GM12878 (cell line): Measurements from ENCODE around the gene PAK5. TPM values are rescaled to one million over a fixed set of nuclear protein-coding genes. Genes with fewer than 3 reads are reported as not detected.

ENCODE experiments used
- ATF7 ChIP-seq: fragments of 450-650 bp; IDR thresholded peaks from 2 replicates; pipeline ENCODE4 v1.6.1; 2016; ENCODE audit warnings: low read depth, mild to moderate bottlenecking
- CEBPB ChIP-seq, 2 experiments: fragments of 150-350 bp in 1 of 2; IDR thresholded peaks; 2 replicates each; pipeline ENCODE4 v1.6.1; 2012 to 2014; ENCODE audit warnings: low read depth in 2 of 2, low read length in 2 of 2, borderline replicate concordance in 1 of 2, inconsistent platforms in 1 of 2
- CEBPZ ChIP-seq: fragments of 150-350 bp; IDR thresholded peaks from 2 replicates; pipeline ENCODE4 v1.6.1; 2016; ENCODE audit warnings: low read depth, low read length
- CHD1 ChIP-seq: IDR thresholded peaks from 2 replicates; pipeline ENCODE4 v1.6.1; 2012; ENCODE audit warnings: low read depth, low read length, improper control_type of control experiment
- CREB1 ChIP-seq: IDR thresholded peaks from 2 replicates; pipeline ENCODE4 v1.6.1; 2012; ENCODE audit warnings: low read depth, mild to moderate bottlenecking, inconsistent platforms
- EP300 ChIP-seq, 2 experiments: fragments of 150-350 bp in 1 of 2; IDR thresholded peaks; 2 replicates each; pipeline ENCODE4 v1.6.1; 2011 to 2012; ENCODE audit warnings: low read depth in 2 of 2, low read length in 2 of 2, borderline replicate concordance in 1 of 2, improper control_type of control experiment in 1 of 2, inconsistent platforms in 1 of 2; ENCODE audit not compliant: control insufficient read depth in 1 of 2
- IKZF1 ChIP-seq: fragments of 450-650 bp; conservative IDR thresholded peaks from 2 replicates; pipeline ENCODE4 v1.6.1; 2017; ENCODE audit warnings: antibody characterized with exemption, mild to moderate bottlenecking
- KAT2A ChIP-seq: conservative IDR thresholded peaks from 2 replicates; pipeline ENCODE4 v1.6.1; 2011; ENCODE audit warnings: low read depth, low read length; ENCODE audit not compliant: control insufficient read depth
- MEF2B ChIP-seq: fragments of 450-650 bp; IDR thresholded peaks from 2 replicates; pipeline ENCODE4 v1.6.1; 2018; ENCODE audit warnings: mild to moderate bottlenecking, moderate library complexity; ENCODE audit not compliant: partially characterized antibody, poor library complexity, severe bottlenecking
- MTA2 ChIP-seq: fragments of 450-650 bp; IDR thresholded peaks from 2 replicates; pipeline ENCODE4 v1.6.1; 2016; ENCODE audit warnings: low read depth, mild to moderate bottlenecking, moderate library complexity
- NFXL1 ChIP-seq: fragments of 450-650 bp; IDR thresholded peaks from 2 replicates; pipeline ENCODE4 v1.6.1; 2017; ENCODE audit warnings: antibody characterized with exemption, mild to moderate bottlenecking, borderline replicate concordance
- NRF1 ChIP-seq: conservative IDR thresholded peaks from 2 replicates; pipeline ENCODE4 v1.6.1; 2011; ENCODE audit warnings: mild to moderate bottlenecking, low read depth, low read length, improper control_type of control experiment
- PAX5 ChIP-seq: IDR thresholded peaks from 2 replicates; pipeline ENCODE4 v1.6.1; 2011; ENCODE audit warnings: low read depth, low read length, borderline replicate concordance
- SKIL ChIP-seq: fragments of 450-650 bp; IDR thresholded peaks from 2 replicates; pipeline ENCODE4 v1.6.1; 2017; ENCODE audit warnings: mild to moderate bottlenecking, low read depth, inconsistent platforms; ENCODE audit not compliant: poor library complexity, severe bottlenecking
- STAT1 ChIP-seq: fragments of 450-650 bp; conservative IDR thresholded peaks from 2 replicates; pipeline ENCODE4 v1.6.1; 2014; ENCODE audit warnings: antibody characterized with exemption, mild to moderate bottlenecking
- SUZ12 ChIP-seq: fragments of 200-600 bp; sonication (generic); IDR thresholded peaks from one replicate; pipeline ENCODE4 v1.6.1; 2018; ENCODE audit warnings: antibody characterized with exemption, mild to moderate bottlenecking; ENCODE audit not compliant: unreplicated experiment
- ZNF274 ChIP-seq: IDR thresholded peaks from one replicate; pipeline ENCODE4 v1.8.0; 2011; ENCODE audit not compliant: insufficient read length, insufficient read depth
- polyA plus RNA-seq, 11 experiments: library from polyadenylated mRNA; depleted of rRNA in 4 of 11; unstranded in 6 of 11; stranded (reverse) in 5 of 11; fragments of >200 nt; fragmentation: Nextera tagmentation in 4 of 11; fragmentation: Illumina TruSeq in 1 of 11; extraction: Ambion mirVana in 4 of 11; extraction: Trizol in 1 of 11; gene quantifications; 1 replicate in 1 of 11; 2 replicates in 10 of 11; pipeline versions ENCODE4 v1.2.1 to v1.2.3, GENCODE V29; 2011 to 2016; ENCODE audit warnings: inconsistent platforms in 2 of 11, missing spikeins in 2 of 11, low read depth in 1 of 11
- total RNA-seq, 4 experiments: library from RNA; depleted of rRNA in 3 of 4; stranded (reverse); fragments of >200 nt in 3 of 4; fragmentation: Illumina TruSeq in 1 of 4; extraction: Trizol in 1 of 4; gene quantifications; 2 replicates each; pipeline versions ENCODE4 v1.2.1 to v1.2.3, GENCODE V29; 2013 to 2021
- TF ChIP-seq, protein P1 (sequence below): IDR thresholded peaks from 2 replicates; pipeline ENCODE4 v1.6.1; 2011; ENCODE audit warnings: mild to moderate bottlenecking, low read depth, low read length, moderate library complexity; ENCODE audit not compliant: insufficient replicate concordance
- TF ChIP-seq, protein P2 (sequence below): fragments of 450-650 bp; IDR thresholded peaks from 2 replicates; pipeline ENCODE4 v1.6.1; 2017; ENCODE audit warnings: mild to moderate bottlenecking, moderate library complexity

The PAK5 gene
- total and polyA plus RNA-seq, 10 of the 15 experiments (the other 5 are each of a cell fraction or from before 2014, with no cell fraction given), result not detected

GRCh38 chr20:9615766-9616454, 223.0 kb downstream of the PAK5 start (continued):
- no peak for TF ChIP-seq KAT2A
- peak; percentile 14 for TF ChIP-seq MEF2B
- TF ChIP-seq IKZF1, result peak; percentile 48
- TF ChIP-seq SKIL, result no peak
- TF ChIP-seq, protein P1, sequence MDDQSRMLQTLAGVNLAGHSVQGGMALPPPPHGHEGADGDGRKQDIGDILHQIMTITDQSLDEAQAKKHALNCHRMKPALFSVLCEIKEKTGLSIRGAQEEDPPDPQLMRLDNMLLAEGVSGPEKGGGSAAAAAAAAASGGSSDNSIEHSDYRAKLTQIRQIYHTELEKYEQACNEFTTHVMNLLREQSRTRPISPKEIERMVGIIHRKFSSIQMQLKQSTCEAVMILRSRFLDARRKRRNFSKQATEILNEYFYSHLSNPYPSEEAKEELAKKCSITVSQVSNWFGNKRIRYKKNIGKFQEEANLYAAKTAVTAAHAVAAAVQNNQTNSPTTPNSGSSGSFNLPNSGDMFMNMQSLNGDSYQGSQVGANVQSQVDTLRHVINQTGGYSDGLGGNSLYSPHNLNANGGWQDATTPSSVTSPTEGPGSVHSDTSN, result no peak
- TF ChIP-seq ATF7, result no peak
- no peak for TF ChIP-seq SUZ12
- no peak for TF ChIP-seq STAT1
- TF ChIP-seq CEBPZ, result no peak
- no peak for TF ChIP-seq ZNF274
- no peak; the same call in 1 of the 2 replicates for TF ChIP-seq PAX5
- TF ChIP-seq CEBPB (IDR thresholded peaks at IDR 0.05; ENCODE audit: borderline replicate concordance in 1 of 2, low read depth in 2 of 2, low read length in 2 of 2), result no peak
- peak; percentile 60 to 82 for TF ChIP-seq EP300 (IDR thresholded peaks at IDR 0.05; ENCODE audit: borderline replicate concordance in 1 of 2, control insufficient read depth in 1 of 2, low read depth in 2 of 2, low read length in 2 of 2)
- no peak for TF ChIP-seq NFXL1
- no peak for TF ChIP-seq NRF1
- peak; percentile 64; the same call in 1 of the 2 replicates for TF ChIP-seq MTA2
- peak; percentile 55 for TF ChIP-seq CREB1
- no peak for TF ChIP-seq CHD1
- TF ChIP-seq, protein P2, sequence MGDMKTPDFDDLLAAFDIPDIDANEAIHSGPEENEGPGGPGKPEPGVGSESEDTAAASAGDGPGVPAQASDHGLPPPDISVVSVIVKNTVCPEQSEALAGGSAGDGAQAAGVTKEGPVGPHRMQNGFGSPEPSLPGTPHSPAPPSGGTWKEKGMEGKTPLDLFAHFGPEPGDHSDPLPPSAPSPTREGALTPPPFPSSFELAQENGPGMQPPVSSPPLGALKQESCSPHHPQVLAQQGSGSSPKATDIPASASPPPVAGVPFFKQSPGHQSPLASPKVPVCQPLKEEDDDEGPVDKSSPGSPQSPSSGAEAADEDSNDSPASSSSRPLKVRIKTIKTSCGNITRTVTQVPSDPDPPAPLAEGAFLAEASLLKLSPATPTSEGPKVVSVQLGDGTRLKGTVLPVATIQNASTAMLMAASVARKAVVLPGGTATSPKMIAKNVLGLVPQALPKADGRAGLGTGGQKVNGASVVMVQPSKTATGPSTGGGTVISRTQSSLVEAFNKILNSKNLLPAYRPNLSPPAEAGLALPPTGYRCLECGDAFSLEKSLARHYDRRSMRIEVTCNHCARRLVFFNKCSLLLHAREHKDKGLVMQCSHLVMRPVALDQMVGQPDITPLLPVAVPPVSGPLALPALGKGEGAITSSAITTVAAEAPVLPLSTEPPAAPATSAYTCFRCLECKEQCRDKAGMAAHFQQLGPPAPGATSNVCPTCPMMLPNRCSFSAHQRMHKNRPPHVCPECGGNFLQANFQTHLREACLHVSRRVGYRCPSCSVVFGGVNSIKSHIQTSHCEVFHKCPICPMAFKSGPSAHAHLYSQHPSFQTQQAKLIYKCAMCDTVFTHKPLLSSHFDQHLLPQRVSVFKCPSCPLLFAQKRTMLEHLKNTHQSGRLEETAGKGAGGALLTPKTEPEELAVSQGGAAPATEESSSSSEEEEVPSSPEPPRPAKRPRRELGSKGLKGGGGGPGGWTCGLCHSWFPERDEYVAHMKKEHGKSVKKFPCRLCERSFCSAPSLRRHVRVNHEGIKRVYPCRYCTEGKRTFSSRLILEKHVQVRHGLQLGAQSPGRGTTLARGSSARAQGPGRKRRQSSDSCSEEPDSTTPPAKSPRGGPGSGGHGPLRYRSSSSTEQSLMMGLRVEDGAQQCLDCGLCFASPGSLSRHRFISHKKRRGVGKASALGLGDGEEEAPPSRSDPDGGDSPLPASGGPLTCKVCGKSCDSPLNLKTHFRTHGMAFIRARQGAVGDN, result no peak
